H9 (cell line): ENCODE results near the gene NPTX1. TPM values are rescaled to one million over a fixed set of nuclear protein-coding genes. Genes with fewer than 3 reads are reported as not detected.

Source experiments
- DNase-seq: peaks from one replicate; pipeline ENCODE4 v3.0.0-alpha.2; 2017
- H2AFZ ChIP-seq: one replicate; pipeline ENCODE4 v1.6.1; 2013; ENCODE audit warnings: mild to moderate bottlenecking, low read length, control low read depth, moderate library complexity
- H2AK5ac ChIP-seq: 2 replicates; pipeline ENCODE4 v1.6.1; 2013; ENCODE audit warnings: low read length, control low read depth, mixed read lengths; ENCODE audit not compliant: insufficient read length
- H2BK120ac ChIP-seq: one replicate; pipeline ENCODE4 v1.6.1; 2013; ENCODE audit warnings: low read depth, mild to moderate bottlenecking, low read length, control low read depth, inconsistent platforms; ENCODE audit not compliant: poor library complexity, severe bottlenecking
- H2BK12ac ChIP-seq: 2 replicates; pipeline ENCODE4 v1.6.1; 2013; ENCODE audit warnings: low read length, control low read depth, mixed read lengths, low read depth; ENCODE audit not compliant: insufficient read length
- H2BK15ac ChIP-seq: 2 replicates; pipeline ENCODE4 v1.6.1; 2013; ENCODE audit warnings: low read depth, low read length, control low read depth
- H2BK20ac ChIP-seq: one replicate; pipeline ENCODE4 v1.6.1; 2013; ENCODE audit warnings: low read depth, mild to moderate bottlenecking, low read length, control low read depth, inconsistent platforms; ENCODE audit not compliant: poor library complexity, severe bottlenecking
- H2BK5ac ChIP-seq: 2 replicates; pipeline ENCODE4 v1.6.1; 2013; ENCODE audit warnings: low read length, control low read depth, mixed read lengths; ENCODE audit not compliant: insufficient read length
- H3K14ac ChIP-seq: 2 replicates; pipeline ENCODE4 v1.6.1; 2013; ENCODE audit warnings: low read length, control low read depth; ENCODE audit not compliant: insufficient read depth
- H3K18ac ChIP-seq: 2 replicates; pipeline ENCODE4 v1.6.1; 2013; ENCODE audit warnings: low read depth, mild to moderate bottlenecking, mixed read lengths, low read length, control low read depth; ENCODE audit not compliant: insufficient read length
- H3K23ac ChIP-seq: 2 replicates; pipeline ENCODE4 v1.6.1; 2013; ENCODE audit warnings: low read length, control low read depth, mixed read lengths, low read depth; ENCODE audit not compliant: insufficient read length
- H3K23me2 ChIP-seq: 2 replicates; pipeline ENCODE4 v1.6.1; 2013; ENCODE audit warnings: low read depth, mild to moderate bottlenecking, mixed read lengths, low read length, control low read depth; ENCODE audit not compliant: insufficient read length, poor library complexity, severe bottlenecking
- H3K27ac ChIP-seq: 2 replicates; pipeline ENCODE4 v1.5.1; 2013; ENCODE audit warnings: low read length, control low read depth, mixed read lengths, low read depth; ENCODE audit not compliant: insufficient read length
- H3K27me3 ChIP-seq: 2 replicates; pipeline ENCODE4 v1.6.1; 2013; ENCODE audit warnings: low read length, control low read depth, inconsistent platforms; ENCODE audit not compliant: insufficient read depth
- H3K4ac ChIP-seq: 2 replicates; pipeline ENCODE4 v1.6.1; 2013; ENCODE audit warnings: low read depth, mild to moderate bottlenecking, control low read depth, inconsistent platforms, low read length, moderate library complexity
- H3K4me1 ChIP-seq: 2 replicates; pipeline ENCODE4 v1.6.1; 2013; ENCODE audit warnings: low read length, control low read depth, inconsistent platforms; ENCODE audit not compliant: insufficient read depth
- H3K4me2 ChIP-seq: 2 replicates; pipeline ENCODE4 v1.6.1; 2013; ENCODE audit warnings: low read length, control low read depth, mixed read lengths; ENCODE audit not compliant: insufficient read length, insufficient read depth
- H3K56ac ChIP-seq: 2 replicates; pipeline ENCODE4 v1.6.1; 2013; ENCODE audit warnings: low read depth, mild to moderate bottlenecking, mixed read lengths, low read length, control low read depth; ENCODE audit not compliant: insufficient read length
- H3K79me1 ChIP-seq: 2 replicates; pipeline ENCODE4 v1.6.1; 2013; ENCODE audit warnings: low read depth, mild to moderate bottlenecking, moderate library complexity, low read length, control low read depth, inconsistent platforms; ENCODE audit not compliant: insufficient read depth, poor library complexity, severe bottlenecking
- H3K79me2 ChIP-seq: 2 replicates; pipeline ENCODE4 v1.6.1; 2013; ENCODE audit warnings: low read length, control low read depth, inconsistent platforms; ENCODE audit not compliant: insufficient read depth
- H3K9ac ChIP-seq: 2 replicates; pipeline ENCODE4 v1.6.1; 2013; ENCODE audit warnings: low read length, control low read depth, mixed read lengths; ENCODE audit not compliant: insufficient read length; ENCODE audit errors: extremely low read depth
- H3K9me3 ChIP-seq: one replicate; pipeline ENCODE4 v1.6.1; 2013; ENCODE audit warnings: low read depth, low read length, inconsistent platforms; ENCODE audit not compliant: control insufficient read depth
- H3T11ph ChIP-seq: one replicate; pipeline ENCODE4 v1.6.1; 2013; ENCODE audit warnings: mild to moderate bottlenecking, low read length, control low read depth, inconsistent platforms
- H4K20me1 ChIP-seq: one replicate; pipeline ENCODE4 v1.6.1; 2013; ENCODE audit not compliant: control insufficient read depth, insufficient read length, insufficient read depth
- H4K5ac ChIP-seq: 2 replicates; pipeline ENCODE4 v1.6.1; 2013; ENCODE audit warnings: low read depth, mild to moderate bottlenecking, mixed read lengths, low read length, control low read depth; ENCODE audit not compliant: insufficient read length
- H4K8ac ChIP-seq: replicated peaks from 2 replicates; pipeline ENCODE4 v1.6.1; 2013; ENCODE audit warnings: low read length, control low read depth, mixed read lengths, low read depth; ENCODE audit not compliant: insufficient read length
- H4K91ac ChIP-seq: 2 replicates; pipeline ENCODE4 v1.6.1; 2013; ENCODE audit warnings: low read depth, mild to moderate bottlenecking, moderate library complexity, mixed read lengths, low read length, control low read depth; ENCODE audit not compliant: insufficient read length
- H3K27ac Mint-ChIP-seq, 3 experiments: 2 replicates in 2 of 3; 3 replicates in 1 of 3; pipeline ENCODE4 v1.8.0; 2020 to 2021; ENCODE audit warnings: mixed read lengths in 3 of 3, mild to moderate bottlenecking in 1 of 3, moderate library complexity in 1 of 3
- H3K27me3 Mint-ChIP-seq: 2 replicates; pipeline ENCODE4 v1.8.0; 2021; ENCODE audit warnings: low read depth, mild to moderate bottlenecking, moderate library complexity, mixed read lengths
- H3K36me3 Mint-ChIP-seq, 3 experiments: 2 replicates in 2 of 3; 3 replicates in 1 of 3; pipeline ENCODE4 v1.8.0; 2020 to 2021; ENCODE audit warnings: low read depth in 3 of 3, mixed read lengths in 3 of 3; ENCODE audit not compliant: insufficient read depth in 1 of 3
- H3K4me1 Mint-ChIP-seq, 2 experiments: 2 replicates each; pipeline ENCODE4 v1.8.0; 2020; ENCODE audit warnings: mixed read lengths in 2 of 2
- H3K4me3 Mint-ChIP-seq, 2 experiments: 2 replicates in 1 of 2; 3 replicates in 1 of 2; pipeline ENCODE4 v1.8.0; 2020 to 2021; ENCODE audit warnings: mild to moderate bottlenecking in 2 of 2, mixed read lengths in 2 of 2, moderate library complexity in 1 of 2
- H3K9me3 Mint-ChIP-seq, 2 experiments: 2 replicates in 1 of 2; 3 replicates in 1 of 2; pipeline ENCODE4 v1.8.0; 2020; ENCODE audit warnings: mild to moderate bottlenecking in 2 of 2, mixed read lengths in 2 of 2, moderate library complexity in 1 of 2
- WGBS: extraction: QIAGEN DNeasy Blood & Tissue Kit; methylation state at CpG from one replicate; pipeline ENCODE4 v1.1.7; 2013; ENCODE audit warnings: missing lambda C conversion rate, low lambda C conversion rate, mixed read lengths; ENCODE audit not compliant: insufficient read length; ENCODE audit errors: extremely low coverage; 5-methylcytosine and 5-hydroxymethylcytosine counted together
- total RNA-seq: library from RNA; stranded (reverse); gene quantifications from 2 replicates; pipeline ENCODE4 v1.2.1, GENCODE V29; 2021
- TF ChIP-seq, protein P1 (sequence below): fragments of 200-600 bp; sonication (generic); conservative IDR thresholded peaks from 3 replicates; pipeline ENCODE4 v1.8.0; 2021; ENCODE audit warnings: antibody characterized with exemption, mild to moderate bottlenecking

The NPTX1 gene
- total RNA-seq, 1 experiment from 2014 or later, result 20.5 TPM

- Histone ChIP-seq H3T11ph (no peak overlapping the region), H2AK5ac (no peak overlapping the region), H4K5ac (no peak overlapping the region), H3K4ac (no peak overlapping the region), H2BK20ac (no peak overlapping the region), H3K4me2 (no peak overlapping the region), H3K14ac (no peak overlapping the region), H2BK5ac (no peak overlapping the region), H3K9me3 (no peaks in the 10 kb centered on the region), H2AFZ (no peak overlapping the region), H2BK15ac (no peak overlapping the region), H2BK12ac (no peak overlapping the region), H3K27me3 (no peaks in the 10 kb centered on the region), H2BK120ac (no peak overlapping the region), H3K9ac (no peak overlapping the region), H3K4me1 (no peaks in the 10 kb centered on the region), H3K18ac (no peak overlapping the region), H4K91ac (no peak overlapping the region), H3K79me2 (no peaks in the 10 kb centered on the region), H3K79me1 (no peaks in the 10 kb centered on the region), H3K56ac (no peak overlapping the region), H4K8ac (no peak overlapping the region), H3K23me2 (no peaks in the 10 kb centered on the region), H3K27ac (no peak overlapping the region), H3K23ac (no peak overlapping the region), H4K20me1 (no peaks in the 10 kb centered on the region)
- Mint-ChIP-seq H3K4me1 (peaks cover 4 to 20% of the 10 kb centered on the region in 2 experiments), H3K27me3 (peaks cover 53% of the 10 kb centered on the region), H3K27ac (no peak overlapping the region), H3K9me3 (peaks cover 3% of the 10 kb centered on the region in 2 experiments; a peak in 2 of 5 replicates), H3K36me3 (no peaks in the 10 kb centered on the region), H3K4me3 (no peak overlapping the region)
- no CpG with 5 or more reads among the region's 24 CpGs for WGBS
- TF ChIP-seq, protein P1, sequence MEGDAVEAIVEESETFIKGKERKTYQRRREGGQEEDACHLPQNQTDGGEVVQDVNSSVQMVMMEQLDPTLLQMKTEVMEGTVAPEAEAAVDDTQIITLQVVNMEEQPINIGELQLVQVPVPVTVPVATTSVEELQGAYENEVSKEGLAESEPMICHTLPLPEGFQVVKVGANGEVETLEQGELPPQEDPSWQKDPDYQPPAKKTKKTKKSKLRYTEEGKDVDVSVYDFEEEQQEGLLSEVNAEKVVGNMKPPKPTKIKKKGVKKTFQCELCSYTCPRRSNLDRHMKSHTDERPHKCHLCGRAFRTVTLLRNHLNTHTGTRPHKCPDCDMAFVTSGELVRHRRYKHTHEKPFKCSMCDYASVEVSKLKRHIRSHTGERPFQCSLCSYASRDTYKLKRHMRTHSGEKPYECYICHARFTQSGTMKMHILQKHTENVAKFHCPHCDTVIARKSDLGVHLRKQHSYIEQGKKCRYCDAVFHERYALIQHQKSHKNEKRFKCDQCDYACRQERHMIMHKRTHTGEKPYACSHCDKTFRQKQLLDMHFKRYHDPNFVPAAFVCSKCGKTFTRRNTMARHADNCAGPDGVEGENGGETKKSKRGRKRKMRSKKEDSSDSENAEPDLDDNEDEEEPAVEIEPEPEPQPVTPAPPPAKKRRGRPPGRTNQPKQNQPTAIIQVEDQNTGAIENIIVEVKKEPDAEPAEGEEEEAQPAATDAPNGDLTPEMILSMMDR, result no peak
- no peak for DNase-seq
Observed at GRCh38 chr17:80501741-80502577, 25.6 kb upstream of the NPTX1 start.
